Epithelial cell of proximal tubule (primary cell): ENCODE results near the gene TM6SF1. TPM values are rescaled to one million over a fixed set of nuclear protein-coding genes. Genes with fewer than 3 reads are reported as not detected.

ENCODE experiments used
- DNase-seq: peaks from one replicate; pipeline ENCODE4 v3.0.0-alpha.2; 2011; ENCODE audit warnings: low read depth
- H3K4me3 ChIP-seq: 2 replicates; pipeline ENCODE4 v1.5.1; 2011; ENCODE audit warnings: low read depth, mild to moderate bottlenecking, low read length
- CTCF ChIP-seq: conservative IDR thresholded peaks from 2 replicates; pipeline ENCODE4 v1.5.1; 2012; ENCODE audit warnings: low read depth, mild to moderate bottlenecking, low read length
- total RNA-seq: library from RNA; depleted of rRNA; stranded (reverse); fragments of >200 nt; gene quantifications from 2 replicates; pipeline ENCODE4 v1.2.3, GENCODE V29; 2015

Gene TM6SF1
- total RNA-seq = 0.81 and 2.0 TPM in 2 replicates

GRCh38 chr15:83106994-83107840 is at the start of gene TM6SF1:
Gene TM6SF1 (plus strand): TSS chr15:83107645. CDS start chr15:83107681, 36 bp downstream.
- TF ChIP-seq CTCF = no peak
- H3K4me3 ChIP-seq = peak within 1 kb of the TSS; percentile 40
- DNase-seq = no peak

GRCh38 chr15:83057696-83058376 is 49.6 kb upstream of the TM6SF1 start:
- DNase-seq = no peak
- TF ChIP-seq CTCF = no peak
- H3K4me3 ChIP-seq = no peak overlapping the region

GRCh38 chr15:83061680-83062079 is 45.8 kb upstream of the TM6SF1 start:
- TF ChIP-seq CTCF = no peak

GRCh38 chr15:83062768-83063180 is 44.7 kb upstream of the TM6SF1 start:
- DNase-seq = no peak
- no peak for TF ChIP-seq CTCF
- no peak overlapping the region for H3K4me3 ChIP-seq

More at GRCh38 chr15:83061680-83062079, 45.8 kb upstream of the TM6SF1 start:
- H3K4me3 ChIP-seq = no peak overlapping the region
- no peak for DNase-seq

- no peak for DNase-seq
- no peak for TF ChIP-seq CTCF
- H3K4me3 ChIP-seq = no peak overlapping the region
Observed at GRCh38 chr15:83063551-83063950, 43.9 kb upstream of the TM6SF1 start.

- peak overlapping the region; percentile 86 for H3K4me3 ChIP-seq
- TF ChIP-seq CTCF = no peak
- no peak for DNase-seq
Observed at GRCh38 chr15:83064859-83065258, 42.6 kb upstream of the TM6SF1 start.

GRCh38 chr15:83065431-83065830 is 42.0 kb upstream of the TM6SF1 start:
- TF ChIP-seq CTCF = no peak
- no peak for DNase-seq
- H3K4me3 ChIP-seq = peak overlapping the region; percentile 86
